Smooth muscle cell (in vitro differentiated cells): ENCODE results near the gene ADCK1. TPM values are rescaled to one million over a fixed set of nuclear protein-coding genes. Genes with fewer than 3 reads are reported as not detected.

ENCODE experiments used
- DNase-seq: peaks from one replicate; lab custom pipeline; 2025; ENCODE audit not compliant: unreplicated experiment; lab: John Stamatoyannopoulos, UW
- H2AFZ ChIP-seq: fragments of 200-600 bp; sonication (generic); 2 replicates; pipeline ENCODE4 v1.6.0; 2016; ENCODE audit warnings: antibody characterized with exemption, low read depth, mild to moderate bottlenecking
- H3F3A ChIP-seq: fragments of 200-600 bp; sonication (generic); 2 replicates; pipeline ENCODE4 v1.6.0; 2017; ENCODE audit warnings: antibody characterized with exemption, low read depth
- H3K27ac ChIP-seq: fragments of 200-600 bp; sonication (generic); 2 replicates; pipeline ENCODE4 v1.5.1; 2016; ENCODE audit warnings: low read depth, mild to moderate bottlenecking
- H3K27me3 ChIP-seq: fragments of 200-600 bp; sonication (generic); 2 replicates; pipeline ENCODE4 v1.6.1; 2016; ENCODE audit warnings: low read depth, mild to moderate bottlenecking
- H3K36me3 ChIP-seq: fragments of 200-600 bp; sonication (generic); 2 replicates; pipeline ENCODE4 v1.5.1; 2016; ENCODE audit warnings: low read depth
- H3K4me1 ChIP-seq: fragments of 200-600 bp; sonication (generic); 2 replicates; pipeline ENCODE4 v1.5.1; 2016; ENCODE audit warnings: low read depth
- H3K4me2 ChIP-seq: fragments of 200-600 bp; sonication (generic); 2 replicates; pipeline ENCODE4 v1.6.0; 2016; ENCODE audit warnings: mild to moderate bottlenecking
- H3K4me3 ChIP-seq: fragments of 200-600 bp; sonication (generic); 2 replicates; pipeline ENCODE4 v1.5.1; 2016; ENCODE audit warnings: mild to moderate bottlenecking
- H3K79me2 ChIP-seq: fragments of 200-600 bp; sonication (generic); 2 replicates; pipeline ENCODE4 v1.6.0; 2016; ENCODE audit warnings: low read depth, mild to moderate bottlenecking
- H3K9ac ChIP-seq: fragments of 200-600 bp; sonication (generic); 2 replicates; pipeline ENCODE4 v1.6.0; 2016; ENCODE audit warnings: low read depth
- H3K9me3 ChIP-seq: fragments of 200-600 bp; sonication (generic); replicated peaks from 2 replicates; pipeline ENCODE4 v1.5.1; 2016; ENCODE audit warnings: low read depth
- H4K20me1 ChIP-seq: fragments of 200-600 bp; sonication (generic); 2 replicates; pipeline ENCODE4 v1.6.0; 2016; ENCODE audit warnings: low read depth
- CTCF ChIP-seq: fragments of 200-600 bp; sonication (generic); IDR thresholded peaks from 2 replicates; pipeline ENCODE4 v1.5.1; 2017; ENCODE audit warnings: borderline replicate concordance, mild to moderate bottlenecking, antibody characterized with exemption; ENCODE audit not compliant: insufficient read depth, poor library complexity, severe bottlenecking
- WGBS: methylation state at CpG from one replicate; pipeline ENCODE4 v1.1.7; 2016; ENCODE audit warnings: low lambda C conversion rate; 5-methylcytosine and 5-hydroxymethylcytosine counted together
- polyA plus RNA-seq: library from polyadenylated mRNA; unstranded; fragments of >200 nt; fragmentation: Nextera tagmentation; extraction: Ambion mirVana; gene quantifications from 2 replicates; pipeline ENCODE4 v1.2.1, GENCODE V29; 2016
- total RNA-seq: library from RNA; depleted of rRNA; stranded (reverse); fragments of >200 nt; gene quantifications from 2 replicates; pipeline ENCODE4 v1.2.3, GENCODE V29; 2014

The ADCK1 gene
- total and polyA plus RNA-seq, 2 experiments from 2014 or later, result 4.2 to 5.1 TPM

- Histone ChIP-seq H3F3A (no peaks in the 10 kb centered on the region), H3K27me3 (no peaks in the 10 kb centered on the region), H2AFZ (no peak overlapping the region), H3K9me3 (no peaks in the 10 kb centered on the region), H3K79me2 (no peaks in the 10 kb centered on the region), H3K4me1 (no peaks in the 10 kb centered on the region), H3K27ac (no peak overlapping the region), H3K9ac (no peak overlapping the region), H3K4me2 (no peak overlapping the region), H4K20me1 (no peaks in the 10 kb centered on the region), H3K36me3 (no peaks in the 10 kb centered on the region), H3K4me3 (no peak overlapping the region)
- WGBS, result 84% methylated on average over 8 of the region's 8 CpGs
- no peak for TF ChIP-seq CTCF
- no peak for DNase-seq
These were observed 110.6 kb downstream of the ADCK1 start for GRCh38 chr14:77910506-77910905.

DNA sequence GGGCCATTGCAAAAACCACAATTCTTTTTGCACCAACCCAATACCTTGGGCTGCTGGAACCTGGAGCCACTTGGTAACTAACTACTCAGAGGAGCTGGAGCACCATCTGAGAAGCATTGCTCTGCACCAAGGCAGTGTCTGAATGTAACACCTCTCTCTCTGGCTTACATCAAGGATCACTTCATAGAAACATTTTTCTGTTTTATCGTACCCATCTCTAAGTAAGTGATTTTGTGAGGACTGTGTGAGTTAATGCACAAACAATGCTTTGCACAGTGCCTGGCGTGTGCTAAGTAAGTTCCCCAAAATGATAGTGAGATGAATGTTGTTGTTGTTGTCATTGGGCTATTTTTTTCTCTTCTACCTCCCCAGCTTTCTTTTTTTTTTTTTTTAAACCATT is 111.4 kb downstream of the ADCK1 start:
- Histone ChIP-seq H3K4me2 (no peak overlapping the region), H3K27me3 (no peaks in the 10 kb centered on the region), H3K4me1 (no peaks in the 10 kb centered on the region), H3K9me3 (no peaks in the 10 kb centered on the region), H3K9ac (no peak overlapping the region), H3K36me3 (no peaks in the 10 kb centered on the region), H3K79me2 (no peaks in the 10 kb centered on the region), H4K20me1 (no peaks in the 10 kb centered on the region), H3K27ac (no peak overlapping the region), H3F3A (no peaks in the 10 kb centered on the region), H2AFZ (no peak overlapping the region), H3K4me3 (no peak overlapping the region)
- no peak for TF ChIP-seq CTCF
- 63% methylated on average over 2 of the region's 2 CpGs for WGBS
- DNase-seq, result no peak

DNA sequence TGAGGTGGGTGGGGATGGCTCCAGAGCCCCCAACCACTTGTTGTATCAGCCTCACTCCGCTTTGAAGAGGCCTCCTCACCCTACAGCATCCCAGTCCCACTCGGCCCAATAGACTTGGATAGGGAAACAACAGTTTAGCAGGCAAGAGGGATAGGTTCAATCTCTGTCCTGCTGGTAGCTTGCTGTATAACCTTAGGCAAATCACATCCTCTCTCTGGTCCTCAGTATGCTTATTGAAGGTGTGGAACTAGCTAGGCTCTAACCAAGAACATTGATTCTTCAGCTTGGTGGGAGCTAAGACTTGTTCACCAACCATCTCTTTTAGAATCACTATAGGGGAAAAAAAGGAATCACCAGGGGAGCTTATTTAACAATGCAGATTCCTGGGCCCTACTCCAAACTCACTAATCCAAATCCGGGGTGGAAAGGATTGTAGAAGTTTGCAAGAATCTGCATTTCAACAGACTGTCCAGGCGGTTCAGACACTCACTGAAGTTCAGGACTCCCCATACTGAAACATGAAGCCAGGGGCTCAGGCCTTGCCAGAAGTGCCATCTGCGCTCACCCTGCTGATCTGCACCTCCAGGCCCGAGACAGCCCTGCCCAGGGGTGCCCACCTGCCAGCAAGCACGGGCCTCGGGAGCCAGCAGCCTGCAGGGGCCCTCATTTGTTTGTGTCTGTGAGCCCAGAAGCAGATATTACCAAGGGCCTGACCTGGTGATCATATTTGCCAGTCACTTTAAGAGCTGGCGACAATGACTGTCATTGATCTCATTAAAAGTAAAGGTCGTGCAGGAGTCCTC is 113.0 kb downstream of the ADCK1 start:
- Histone ChIP-seq H3K4me2 (no peak overlapping the region), H3K4me1 (no peaks in the 10 kb centered on the region), H4K20me1 (no peaks in the 10 kb centered on the region), H3K27me3 (no peaks in the 10 kb centered on the region), H3K4me3 (no peak overlapping the region), H3K79me2 (no peaks in the 10 kb centered on the region), H3K36me3 (no peaks in the 10 kb centered on the region), H3K9ac (no peak overlapping the region), H3K9me3 (no peaks in the 10 kb centered on the region), H3F3A (no peaks in the 10 kb centered on the region), H3K27ac (no peak overlapping the region), H2AFZ (no peak overlapping the region)
- no peak for DNase-seq
- TF ChIP-seq CTCF, result no peak
- WGBS, result 85% methylated on average over 10 of the region's 10 CpGs
